CD14-positive monocyte (primary cell): ENCODE data around the gene SMIM29. TPM values are rescaled to one million over a fixed set of nuclear protein-coding genes. Genes with fewer than 3 reads are reported as not detected.

Source experiments
- DNase-seq, 3 donors: peaks; one replicate each; pipeline ENCODE4 v3.0.0-alpha.2; 2011 to 2022
- H2AFZ ChIP-seq: 2 replicates; pipeline ENCODE4 v1.6.0; 2012; ENCODE audit warnings: mild to moderate bottlenecking, low read depth, low read length, inconsistent platforms; ENCODE audit not compliant: insufficient read depth, poor library complexity, severe bottlenecking
- H3K27ac ChIP-seq, 2 donors: 1 replicate in 1 of 2; 2 replicates in 1 of 2; pipeline ENCODE4 v1.5.1; 2012 to 2013; ENCODE audit warnings: low read length in 2 of 2, control low read depth in 1 of 2, inconsistent platforms in 1 of 2, low read depth in 1 of 2, mild to moderate bottlenecking in 1 of 2
- H3K27me3 ChIP-seq, 2 donors: one replicate each; pipeline versions ENCODE4 v1.6.0 to v1.6.1; 2011 to 2013; ENCODE audit warnings: low read length in 2 of 2; ENCODE audit not compliant: control insufficient read depth in 2 of 2, insufficient read depth in 2 of 2
- H3K36me3 ChIP-seq, 2 donors: replicated peaks in 1 of 2; 1 replicate in 1 of 2; 2 replicates in 1 of 2; pipeline versions ENCODE4 v1.5.1 to v1.6.1; 2012 to 2013; ENCODE audit warnings: low read length in 2 of 2, control low read depth in 1 of 2, inconsistent platforms in 1 of 2, mild to moderate bottlenecking in 1 of 2; ENCODE audit not compliant: insufficient read depth in 2 of 2, control insufficient read depth in 1 of 2
- H3K4me1 ChIP-seq, 2 donors: 1 replicate in 1 of 2; 2 replicates in 1 of 2; pipeline versions ENCODE4 v1.5.1 to v1.6.1; 2012 to 2013; ENCODE audit warnings: low read length in 2 of 2, control low read depth in 1 of 2, inconsistent platforms in 1 of 2, mild to moderate bottlenecking in 1 of 2, moderate library complexity in 1 of 2; ENCODE audit not compliant: insufficient read depth in 2 of 2, control insufficient read depth in 1 of 2
- H3K4me2 ChIP-seq: replicated peaks from 2 replicates; pipeline ENCODE3; 2012; ENCODE audit warnings: low read length, moderate library complexity, mild to moderate bottlenecking; ENCODE audit not compliant: poor library complexity, severe bottlenecking; ENCODE audit errors: extremely low read depth
- H3K4me3 ChIP-seq, 3 experiments: fragments of 200-600 bp in 1 of 3; sonication (generic) in 1 of 3; replicated peaks in 1 of 3; 1 replicate in 2 of 3; 2 replicates in 1 of 3; pipeline ENCODE4 v1.5.1; 2011 to 2013; ENCODE audit warnings: low read length in 3 of 3, mild to moderate bottlenecking in 3 of 3, control low read depth in 2 of 3, low read depth in 2 of 3, inconsistent platforms in 1 of 3, moderate library complexity in 1 of 3
- H3K79me2 ChIP-seq: 2 replicates; pipeline ENCODE4 v1.6.0; 2012; ENCODE audit warnings: mild to moderate bottlenecking, control low read depth, inconsistent platforms, low read length, moderate library complexity; ENCODE audit not compliant: insufficient read depth
- H3K9ac ChIP-seq: 2 replicates; pipeline ENCODE4 v1.6.0; 2017; ENCODE audit warnings: low read length, mild to moderate bottlenecking; ENCODE audit not compliant: insufficient read depth, poor library complexity, severe bottlenecking
- H3K9me3 ChIP-seq, 2 donors: replicated peaks in 1 of 2; 1 replicate in 1 of 2; 2 replicates in 1 of 2; pipeline versions ENCODE4 v1.5.1 to v1.6.1; 2012 to 2013; ENCODE audit warnings: low read length in 2 of 2, control low read depth in 1 of 2; ENCODE audit not compliant: control insufficient read depth in 1 of 2, insufficient read depth in 1 of 2
- H4K20me1 ChIP-seq: 2 replicates; pipeline ENCODE4 v1.6.0; 2012; ENCODE audit warnings: mild to moderate bottlenecking, low read length, control low read depth, moderate library complexity; ENCODE audit not compliant: insufficient read depth
- H3K27ac Mint-ChIP-seq, 7 donors: one replicate each; pipeline ENCODE4 v1.8.0; 2020; ENCODE audit warnings: mild to moderate bottlenecking in 7 of 7, mixed read lengths in 7 of 7, moderate library complexity in 6 of 7, inconsistent platforms in 2 of 7
- H3K27me3 Mint-ChIP-seq, 3 donors: one replicate each; pipeline ENCODE4 v1.8.0; 2021 to 2022; ENCODE audit warnings: low read depth in 3 of 3, mild to moderate bottlenecking in 3 of 3, mixed read lengths in 3 of 3, moderate library complexity in 3 of 3, inconsistent platforms in 1 of 3
- H3K36me3 Mint-ChIP-seq, 2 donors: one replicate each; pipeline ENCODE4 v1.8.0; 2020; ENCODE audit warnings: mixed read lengths in 2 of 2, inconsistent platforms in 1 of 2, mild to moderate bottlenecking in 1 of 2
- H3K4me1 Mint-ChIP-seq: one replicate; pipeline ENCODE4 v1.8.0; 2020; ENCODE audit warnings: mild to moderate bottlenecking, mixed read lengths
- H3K4me3 Mint-ChIP-seq, 2 donors: one replicate each; pipeline ENCODE4 v1.8.0; 2020; ENCODE audit warnings: mild to moderate bottlenecking in 2 of 2, mixed read lengths in 2 of 2, moderate library complexity in 1 of 2
- H3K9me3 Mint-ChIP-seq, 7 donors: one replicate each; pipeline ENCODE4 v1.8.0; 2020 to 2022; ENCODE audit warnings: mixed read lengths in 7 of 7, mild to moderate bottlenecking in 6 of 7, moderate library complexity in 6 of 7, inconsistent platforms in 2 of 7
- WGBS: methylation state at CpG from one replicate; pipeline ENCODE4 v1.1.5; 2013; ENCODE audit warnings: missing lambda C conversion rate; ENCODE audit not compliant: insufficient coverage; 5-methylcytosine and 5-hydroxymethylcytosine counted together
- intact Hi-C, 2 donors: fragments of 100-400 bp; cut with micrococcal nuclease; formaldehyde crosslinking; loops; one replicate each; pipeline versions ENCODE4 v1.15.0 to v1.15.1; 2023
- polyA plus RNA-seq, 3 donors: library from polyadenylated mRNA; depleted of rRNA in 1 of 3; unstranded in 2 of 3; stranded (reverse) in 1 of 3; fragments of 300-500 nt in 2 of 3; fragments of >200 nt in 1 of 3; fragmentation: Illumina TruSeq in 2 of 3; gene quantifications; 1 replicate in 2 of 3; 2 replicates in 1 of 3; pipeline ENCODE4 v1.2.3, GENCODE V29; 2012 to 2021
- TF ChIP-seq, protein P1 (sequence below): fragments of 200-600 bp; IDR thresholded peaks from one replicate; pipeline ENCODE4 v1.8.0; 2022; ENCODE audit warnings: antibody characterized with exemption, mild to moderate bottlenecking

The SMIM29 gene
- polyA plus RNA-seq, 3 donors = 57.2 to 66.7 (median 60.5) TPM

DNA sequence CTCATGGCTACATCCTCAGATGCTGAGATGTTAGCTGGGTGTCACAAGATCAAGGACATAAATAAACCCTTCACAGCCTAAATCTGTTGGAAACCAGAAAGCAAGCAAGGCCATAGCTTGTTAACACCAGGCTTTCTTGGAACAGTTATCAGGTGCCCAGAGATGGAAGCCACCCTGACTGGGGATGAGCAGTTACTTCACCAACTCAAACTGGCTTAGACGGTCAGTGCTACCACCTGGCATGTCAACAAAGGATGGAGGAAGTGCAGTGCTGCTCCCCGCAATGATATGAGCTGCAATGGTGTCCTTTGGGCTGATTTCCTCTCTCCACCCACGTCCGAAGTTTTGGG lies 28.9 kb upstream of the SMIM29 start:
- H3K27ac Mint-ChIP-seq = no peak overlapping the region
- Histone ChIP-seq H3K79me2 (peaks cover 7% of the 10 kb centered on the region), H3K9me3 (no peaks in the 10 kb centered on the region), H3K4me1 (peaks cover 42 to 44% of the 10 kb centered on the region in 2 donors), H3K27ac (no peak overlapping the region), H4K20me1 (no peaks in the 10 kb centered on the region), H3K9ac (no peak overlapping the region), H2AFZ (no peak overlapping the region), H3K36me3 (peaks cover 2 to 44% of the 10 kb centered on the region in 2 donors), H3K4me3 (no peak overlapping the region), H3K4me2 (no peak overlapping the region), H3K27me3 (no peaks in the 10 kb centered on the region)
- intact Hi-C loops = no loop called here
- H3K27me3 Mint-ChIP-seq = peaks cover 0 to 1% (median 0%) of the 10 kb centered on the region in 3 donors
- peaks cover 67% of the 10 kb centered on the region for H3K4me1 Mint-ChIP-seq
- H3K36me3 Mint-ChIP-seq = peaks cover 45 to 59% of the 10 kb centered on the region in 2 donors
- no peak for DNase-seq
- H3K4me3 Mint-ChIP-seq = no peak overlapping the region
- TF ChIP-seq, protein P1, sequence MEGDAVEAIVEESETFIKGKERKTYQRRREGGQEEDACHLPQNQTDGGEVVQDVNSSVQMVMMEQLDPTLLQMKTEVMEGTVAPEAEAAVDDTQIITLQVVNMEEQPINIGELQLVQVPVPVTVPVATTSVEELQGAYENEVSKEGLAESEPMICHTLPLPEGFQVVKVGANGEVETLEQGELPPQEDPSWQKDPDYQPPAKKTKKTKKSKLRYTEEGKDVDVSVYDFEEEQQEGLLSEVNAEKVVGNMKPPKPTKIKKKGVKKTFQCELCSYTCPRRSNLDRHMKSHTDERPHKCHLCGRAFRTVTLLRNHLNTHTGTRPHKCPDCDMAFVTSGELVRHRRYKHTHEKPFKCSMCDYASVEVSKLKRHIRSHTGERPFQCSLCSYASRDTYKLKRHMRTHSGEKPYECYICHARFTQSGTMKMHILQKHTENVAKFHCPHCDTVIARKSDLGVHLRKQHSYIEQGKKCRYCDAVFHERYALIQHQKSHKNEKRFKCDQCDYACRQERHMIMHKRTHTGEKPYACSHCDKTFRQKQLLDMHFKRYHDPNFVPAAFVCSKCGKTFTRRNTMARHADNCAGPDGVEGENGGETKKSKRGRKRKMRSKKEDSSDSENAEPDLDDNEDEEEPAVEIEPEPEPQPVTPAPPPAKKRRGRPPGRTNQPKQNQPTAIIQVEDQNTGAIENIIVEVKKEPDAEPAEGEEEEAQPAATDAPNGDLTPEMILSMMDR = no peak
- peaks cover 0 to 1% (median 0%) of the 10 kb centered on the region in 7 donors for H3K9me3 Mint-ChIP-seq
- WGBS = 71% methylated on average over 1 of the region's 4 CpGs

DNA sequence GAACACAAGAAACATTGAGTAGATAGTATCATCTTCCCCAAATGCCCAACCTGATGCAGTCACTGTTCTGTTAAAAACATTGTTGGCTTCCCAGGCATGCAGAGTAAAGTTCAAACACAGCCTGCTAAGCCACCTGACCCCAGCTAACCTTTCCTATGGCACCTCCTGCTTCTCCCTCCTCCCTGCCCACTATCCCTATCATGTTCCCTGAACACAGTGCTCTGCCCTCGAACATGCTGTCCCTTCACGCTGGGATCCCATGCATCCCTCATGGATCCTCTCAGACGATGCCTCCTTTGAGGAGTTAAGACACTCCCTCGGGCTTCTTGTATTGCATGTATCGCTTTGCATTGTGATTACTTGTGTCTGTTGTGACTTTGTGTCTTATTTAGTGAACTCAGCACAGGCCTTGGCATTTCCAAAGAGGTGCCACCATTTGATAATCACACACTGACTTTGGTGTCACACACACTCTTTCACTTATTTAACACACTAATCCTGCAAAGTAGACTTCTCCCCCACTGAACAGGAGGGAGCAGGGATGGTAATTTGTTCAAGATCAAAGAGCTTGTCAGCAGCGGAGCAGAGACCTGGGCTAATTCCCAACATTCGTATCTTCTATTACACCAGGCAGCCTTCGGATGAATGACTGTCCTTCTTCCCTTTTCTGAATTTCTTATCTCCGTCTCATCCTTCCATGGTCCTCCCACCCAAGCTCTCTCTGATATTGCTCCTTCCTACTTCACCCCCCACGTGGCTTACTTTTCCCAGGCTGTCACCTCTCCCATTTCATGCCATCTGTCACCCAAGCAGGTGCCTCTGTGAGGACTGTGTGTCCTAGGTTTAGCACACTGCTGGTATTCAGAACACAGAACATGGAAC lies 28.3 kb upstream of the SMIM29 start:
- H3K36me3 ChIP-seq = peaks cover 2 to 40% of the 10 kb centered on the region in 2 donors
- Mint-ChIP-seq H3K36me3 (peaks cover 43 to 54% of the 10 kb centered on the region in 2 donors), H3K27ac (peak overlapping the region in 3 of 7 donors; percentile 8 to 41 (median 25)), H3K9me3 (peaks cover 0 to 2% (median 0%) of the 10 kb centered on the region in 7 donors), H3K4me3 (no peak overlapping the region), H3K27me3 (peaks cover 0 to 1% (median 0%) of the 10 kb centered on the region in 3 donors), H3K4me1 (peaks cover 67% of the 10 kb centered on the region)
- H3K79me2 ChIP-seq = peaks cover 1% of the 10 kb centered on the region
- H3K9ac ChIP-seq = no peak overlapping the region
- H3K27ac ChIP-seq = no peak overlapping the region
- H2AFZ ChIP-seq = no peak overlapping the region
- H3K27me3 ChIP-seq = no peaks in the 10 kb centered on the region
- no peaks in the 10 kb centered on the region for H3K9me3 ChIP-seq
- 98% methylated on average over 5 of the region's 10 CpGs for WGBS
- no peak overlapping the region for H3K4me3 ChIP-seq
- no peak for DNase-seq
- no peak overlapping the region for H3K4me2 ChIP-seq
- intact Hi-C loops = no loop called here
- TF ChIP-seq, protein P1 = no peak
- H3K4me1 ChIP-seq = peaks cover 42 to 44% of the 10 kb centered on the region in 2 donors
- H4K20me1 ChIP-seq = no peaks in the 10 kb centered on the region
